A673 (cell line): Measurements from ENCODE around the gene RAD1. TPM values are rescaled to one million over a fixed set of nuclear protein-coding genes. Genes with fewer than 3 reads are reported as not detected.

Source experiments
- BruUV-seq: library from RNA; stranded (reverse); fragments of 400-500 nt; replicated peaks from 2 replicates; lab custom pipeline; 2021; lab: Mats Ljungman, UMichigan
- CTCF ChIA-PET: fragments of 300-600 bp; sonication (Branson Sonifier 250); formaldehyde crosslinking; loops from one replicate; lab custom pipeline; 2022; ENCODE audit warnings: antibody characterized with exemption; lab: Charles Lee
- POLR2A ChIA-PET: fragments of 300-600 bp; sonication (Branson Sonifier 250); formaldehyde crosslinking; loops from one replicate; lab custom pipeline; 2022; ENCODE audit warnings: antibody characterized with exemption; ENCODE audit not compliant: low non-redundant PET; lab: Charles Lee
- DNase-seq: peaks from one replicate; pipeline ENCODE4 v3.0.0-alpha.2; 2015; ENCODE audit warnings: low spot score
- H3K27ac ChIP-seq: fragments of 200-600 bp; sonication (generic); 2 replicates; pipeline ENCODE4 v1.5.1; 2016; ENCODE audit warnings: mixed run types, low read depth, mild to moderate bottlenecking, mixed read lengths, antibody characterized with exemption, low read length; ENCODE audit not compliant: poor library complexity, severe bottlenecking
- H3K27me3 ChIP-seq: fragments of 200-600 bp; sonication (generic); replicated peaks from 2 replicates; pipeline ENCODE4 v1.6.1; 2017; ENCODE audit warnings: mixed run types, low read depth, mild to moderate bottlenecking, mixed read lengths, antibody characterized with exemption, low read length; ENCODE audit not compliant: insufficient read depth, poor library complexity
- H3K36me3 ChIP-seq: fragments of 200-600 bp; sonication (generic); 2 replicates; pipeline ENCODE4 v1.6.1; 2016; ENCODE audit warnings: mixed run types, mild to moderate bottlenecking, mixed read lengths, antibody characterized with exemption, low read length; ENCODE audit not compliant: insufficient read depth, poor library complexity, severe bottlenecking
- H3K4me1 ChIP-seq: fragments of 200-600 bp; sonication (generic); 2 replicates; pipeline ENCODE4 v1.6.1; 2017; ENCODE audit warnings: mixed run types, mild to moderate bottlenecking, mixed read lengths, antibody characterized with exemption, low read length; ENCODE audit not compliant: insufficient read depth, poor library complexity, severe bottlenecking
- H3K4me3 ChIP-seq: fragments of 200-600 bp; sonication (generic); 2 replicates; pipeline ENCODE4 v1.5.1; 2016; ENCODE audit warnings: low read depth, mixed run types, mild to moderate bottlenecking, mixed read lengths, low read length; ENCODE audit not compliant: poor library complexity, severe bottlenecking
- H3K9me3 ChIP-seq: fragments of 200-600 bp; sonication (generic); 2 replicates; pipeline ENCODE4 v1.6.1; 2016; ENCODE audit warnings: mixed run types, low read depth, mild to moderate bottlenecking, mixed read lengths, antibody characterized with exemption, low read length; ENCODE audit not compliant: poor library complexity, severe bottlenecking
- CTCF ChIP-seq: fragments of 300-800, 200-600 bp; sonication (generic); conservative IDR thresholded peaks from 2 replicates; pipeline ENCODE4 v1.5.1; 2017; ENCODE audit warnings: low read depth, mild to moderate bottlenecking, antibody characterized with exemption, low read length, moderate library complexity, mixed read lengths
- EZH2 ChIP-seq: fragments of 200-600 bp; sonication (generic); IDR thresholded peaks from 2 replicates; pipeline ENCODE4 v1.6.1; 2017; ENCODE audit warnings: borderline replicate concordance, low read depth, mild to moderate bottlenecking, mixed read lengths, antibody characterized with exemption, low read length; ENCODE audit not compliant: poor library complexity, severe bottlenecking
- intact Hi-C: fragments of 100-400 bp; cut with micrococcal nuclease; formaldehyde crosslinking; loops from one replicate; pipeline ENCODE4 v1.10.0; 2022; ENCODE audit not compliant: unreplicated experiment
- total RNA-seq: library from RNA; stranded (reverse); gene quantifications from 2 replicates; pipeline ENCODE4 v1.2.3, GENCODE V29; 2021

Gene RAD1
- total RNA-seq, 1 experiment from 2014 or later, result 40.8 TPM

GRCh38 chr5:34891981-34892380, 23.3 kb downstream of the RAD1 start:
- peaks cover under 1% of the 10 kb centered on the region for H3K27me3 ChIP-seq
- POLR2A ChIA-PET, result interaction anchor here (0.6 kb wide), 1 partner anchor 32 kb away, joined by 3 read pairs; no protein-coding TSS in a partner anchor
- CTCF ChIA-PET, result no interaction called here
- no peak for DNase-seq
- no peaks in the 10 kb centered on the region for H3K36me3 ChIP-seq
- H3K4me3 ChIP-seq, result no peak overlapping the region
- BruUV-seq, result no TSS peak
- TF ChIP-seq EZH2, result no peak
- no peak for TF ChIP-seq CTCF
- no peak overlapping the region for H3K27ac ChIP-seq
- intact Hi-C loops, result loop anchor here (2.0 kb wide), 1 partner anchor 401 kb away; no protein-coding TSS in a partner anchor
- H3K4me1 ChIP-seq, result no peaks in the 10 kb centered on the region
- no peaks in the 10 kb centered on the region for H3K9me3 ChIP-seq

- no TSS peak for BruUV-seq
- H3K9me3 ChIP-seq, result no peaks in the 10 kb centered on the region
- H3K4me3 ChIP-seq, result no peak overlapping the region
- H3K27ac ChIP-seq, result no peak overlapping the region
- DNase-seq, result no peak
- intact Hi-C loops, result no loop called here
- peaks cover 15% of the 10 kb centered on the region for H3K27me3 ChIP-seq
- no peak for TF ChIP-seq CTCF
- no peak for TF ChIP-seq EZH2
- ChIA-PET CTCF (no interaction called here), POLR2A (no interaction called here)
- no peaks in the 10 kb centered on the region for H3K36me3 ChIP-seq
- H3K4me1 ChIP-seq, result no peaks in the 10 kb centered on the region
Observed at GRCh38 chr5:34889394-34889793, 25.9 kb downstream of the RAD1 start.

GRCh38 chr5:34886392-34887119, 28.7 kb downstream of the RAD1 start:
- intact Hi-C loops, result no loop called here
- ChIA-PET POLR2A (no interaction called here), CTCF (no interaction called here)
- no peaks in the 10 kb centered on the region for H3K9me3 ChIP-seq
- H3K27me3 ChIP-seq, result peaks cover 15% of the 10 kb centered on the region
- no peak for TF ChIP-seq CTCF
- no peak for TF ChIP-seq EZH2
- no peak overlapping the region for H3K27ac ChIP-seq
- H3K4me3 ChIP-seq, result no peak overlapping the region
- no peaks in the 10 kb centered on the region for H3K4me1 ChIP-seq
- no TSS peak for BruUV-seq
- H3K36me3 ChIP-seq, result no peaks in the 10 kb centered on the region
- DNase-seq, result no peak
